HPDE6-E6E7 (cell line): ENCODE measurements around the gene MPI.
A peak's percentile ranks its signal among the peaks of the same experiment; 100 is the strongest.
"Not testable (repeated sequence)": the region's sequence is repeated elsewhere in the genome, so short reads cannot be mapped to it uniquely, and the experiment has no call there.

Experiments used
- DNase-seq: peaks from one replicate; pipeline ENCODE4 v3.0.0; 2011; ENCODE audit warnings: missing footprints; ENCODE audit errors: extremely low spot score

The MPI gene

DNA sequence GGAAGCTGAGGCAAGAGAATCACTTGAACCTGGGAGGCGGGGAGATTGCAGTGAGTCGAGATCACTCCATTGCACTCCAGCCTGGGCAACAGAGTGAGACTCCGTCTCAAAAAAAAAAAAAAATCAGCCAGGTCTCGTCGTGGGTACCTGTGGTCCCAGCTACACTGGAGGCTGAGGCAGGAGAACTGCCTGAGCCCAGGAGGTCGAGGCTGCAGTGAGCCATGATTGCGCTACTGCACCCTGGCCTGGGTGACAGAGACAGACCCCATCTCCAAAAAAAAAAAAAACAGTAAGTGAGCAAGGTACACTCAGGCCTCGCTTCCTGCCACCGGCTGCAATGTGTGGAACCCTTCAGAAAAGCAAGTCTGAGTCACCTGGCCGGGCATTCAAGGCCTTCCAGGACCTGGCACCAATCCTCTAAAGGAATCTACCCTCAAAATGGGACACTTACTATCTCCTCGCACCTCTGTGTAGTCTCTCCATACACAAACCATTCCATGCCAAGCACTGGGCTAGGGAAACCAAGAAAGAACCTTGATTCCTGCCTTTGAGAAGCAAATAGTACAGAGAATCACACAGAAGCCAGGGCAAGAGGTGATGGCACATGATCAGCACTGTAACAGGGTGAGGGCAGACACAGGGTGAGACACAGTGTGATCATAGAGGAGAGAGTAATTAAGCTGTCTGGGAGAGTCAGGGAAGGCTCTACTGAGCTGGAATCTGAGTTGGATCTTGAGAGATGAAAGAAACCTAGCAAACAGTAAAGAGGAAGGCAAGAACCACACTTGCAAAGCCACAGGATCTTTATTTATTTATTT is 26.4 kb upstream of the MPI start:
- DNase-seq, result no peak

GRCh38 chr15:74864296-74864695 is 25.5 kb upstream of the MPI start:
- DNase-seq, result no peak

- no peak for DNase-seq
These were observed 24.5 kb upstream of the MPI start for GRCh38 chr15:74865316-74865715.

GRCh38 chr15:74866090-74866489 is 23.8 kb upstream of the MPI start:
- peak; percentile 94 for DNase-seq

DNA sequence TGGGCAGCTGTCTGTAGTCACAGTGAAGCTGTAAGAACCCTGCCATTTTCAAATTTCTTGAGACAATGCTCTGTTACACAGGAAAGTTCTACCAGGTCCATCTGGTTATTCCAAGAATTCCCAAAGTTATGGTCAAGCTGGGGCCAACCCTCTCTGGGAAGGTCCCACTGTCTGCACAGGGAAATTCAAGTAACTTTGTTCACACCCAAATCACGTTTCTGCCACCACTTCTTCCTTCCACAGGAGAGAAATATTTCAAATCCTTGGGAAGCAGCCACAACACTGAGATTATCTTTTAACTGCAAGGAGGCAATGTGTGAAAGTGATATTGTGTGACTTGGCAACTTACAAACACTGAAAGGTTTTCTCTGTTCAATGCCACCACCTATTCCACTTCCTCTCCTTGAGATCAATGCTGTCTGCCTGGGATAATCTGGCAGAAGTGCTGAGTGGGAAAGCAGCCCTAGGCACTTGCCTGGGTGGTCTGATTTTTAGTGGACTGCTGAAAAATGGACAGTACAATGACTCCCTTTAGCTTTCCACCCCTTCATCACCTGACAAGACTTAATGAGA is 22.3 kb upstream of the MPI start:
- no peak for DNase-seq

GRCh38 chr15:74868059-74868458 is 21.8 kb upstream of the MPI start:
- no peak for DNase-seq

DNA sequence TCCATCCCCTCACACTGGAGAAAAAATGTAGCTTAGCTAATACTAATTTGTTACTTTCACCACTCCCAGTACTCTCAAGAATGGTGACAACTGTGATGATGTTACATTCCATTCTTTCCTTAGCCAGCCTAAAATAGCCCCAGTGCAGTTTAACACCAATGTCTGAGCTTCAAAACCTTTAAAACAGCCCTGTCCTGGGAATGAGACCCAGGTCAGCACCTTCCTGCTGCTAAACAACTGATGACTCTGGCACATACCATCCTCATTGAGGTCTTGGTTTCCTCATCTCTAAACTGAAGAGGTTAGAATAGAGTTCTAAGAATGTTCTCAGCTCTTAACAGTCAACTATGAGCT is 20.5 kb upstream of the MPI start:
- no peak for DNase-seq

DNA sequence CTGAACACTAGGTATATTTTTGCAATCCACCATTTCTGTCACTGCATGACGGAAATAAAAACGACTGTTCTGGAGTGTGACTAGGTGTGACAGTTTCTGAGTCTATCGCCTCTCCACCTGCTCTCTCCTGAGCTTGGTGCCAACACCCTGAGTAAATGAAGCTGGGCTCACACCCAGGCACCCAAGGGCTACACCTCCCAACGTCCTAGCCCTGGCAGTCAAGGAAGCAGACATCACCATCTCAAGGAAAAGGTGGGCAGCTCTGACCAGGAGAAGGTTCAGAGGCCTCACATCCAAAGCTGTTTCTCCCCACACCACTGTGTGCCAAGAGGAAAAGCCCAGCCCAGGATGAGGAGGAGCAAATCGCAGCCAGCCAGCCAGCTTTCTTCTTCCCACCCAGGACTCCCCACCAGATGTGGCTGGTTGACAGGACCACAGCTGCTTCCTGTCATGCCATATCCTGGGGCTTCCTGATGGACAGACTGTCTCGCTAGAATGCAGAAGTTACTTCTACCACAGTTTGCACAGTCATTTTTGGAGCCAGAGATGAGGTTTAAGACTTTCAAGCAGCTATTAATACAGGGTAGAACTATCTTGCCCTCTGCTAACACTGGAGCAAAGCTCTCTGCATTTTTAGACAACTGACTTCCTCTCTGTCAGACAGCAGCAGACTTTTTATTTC is 20.0 kb upstream of the MPI start:
- DNase-seq, result no peak

DNA sequence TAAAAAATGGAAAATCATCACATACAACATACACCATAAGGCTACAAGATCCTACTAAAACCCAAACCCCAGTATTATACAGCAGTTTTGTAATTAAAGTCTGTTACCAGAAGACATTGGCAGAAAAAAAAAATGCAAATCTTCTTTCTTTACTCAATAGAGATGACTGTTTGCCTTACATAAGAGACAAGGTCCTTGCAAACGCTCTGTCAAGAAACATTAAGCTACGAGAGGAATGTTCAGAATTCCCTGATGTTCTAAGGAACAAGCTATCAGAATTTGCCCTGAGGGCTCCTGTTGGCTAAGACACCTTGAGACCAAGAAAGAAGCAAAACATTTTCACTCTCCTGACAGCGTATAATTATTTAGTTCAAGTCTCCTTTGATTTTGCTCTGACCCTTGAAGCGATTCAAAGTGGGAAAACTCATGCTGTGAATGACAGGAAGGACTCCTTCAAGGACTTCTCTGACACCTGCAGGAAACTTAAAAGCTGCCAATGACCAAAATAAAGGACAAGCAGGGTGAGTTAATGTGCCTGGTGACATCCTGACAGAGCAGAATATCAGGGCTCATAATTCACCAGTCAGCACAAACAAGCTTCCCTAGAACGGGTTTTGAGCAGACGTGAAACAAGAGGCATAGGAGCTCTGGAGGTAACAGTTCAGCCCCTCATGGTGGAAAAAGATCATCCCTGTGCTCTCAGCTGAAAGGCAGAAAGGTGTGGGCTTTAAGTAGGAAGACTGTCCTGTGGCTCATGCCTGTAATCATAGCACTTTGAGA is 19.2 kb upstream of the MPI start:
- no peak for DNase-seq

DNA sequence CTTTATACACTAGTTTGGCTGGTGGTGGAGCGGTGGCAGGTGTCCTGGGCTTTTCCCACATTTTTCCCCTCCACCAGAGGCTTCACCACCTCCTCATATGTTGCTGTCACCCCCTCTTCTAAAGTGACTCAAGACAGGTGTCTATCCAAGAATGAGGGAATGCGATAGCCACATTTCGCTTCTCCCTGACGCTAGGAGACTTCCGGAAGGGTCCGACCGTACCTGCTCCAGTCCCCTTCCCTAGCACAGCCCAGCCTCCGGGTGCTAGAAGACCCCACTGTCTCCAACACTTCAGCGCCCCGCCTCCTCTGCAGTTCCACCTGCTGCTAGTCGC is 17.2 kb upstream of the MPI start:
- DNase-seq, result no peak

DNA sequence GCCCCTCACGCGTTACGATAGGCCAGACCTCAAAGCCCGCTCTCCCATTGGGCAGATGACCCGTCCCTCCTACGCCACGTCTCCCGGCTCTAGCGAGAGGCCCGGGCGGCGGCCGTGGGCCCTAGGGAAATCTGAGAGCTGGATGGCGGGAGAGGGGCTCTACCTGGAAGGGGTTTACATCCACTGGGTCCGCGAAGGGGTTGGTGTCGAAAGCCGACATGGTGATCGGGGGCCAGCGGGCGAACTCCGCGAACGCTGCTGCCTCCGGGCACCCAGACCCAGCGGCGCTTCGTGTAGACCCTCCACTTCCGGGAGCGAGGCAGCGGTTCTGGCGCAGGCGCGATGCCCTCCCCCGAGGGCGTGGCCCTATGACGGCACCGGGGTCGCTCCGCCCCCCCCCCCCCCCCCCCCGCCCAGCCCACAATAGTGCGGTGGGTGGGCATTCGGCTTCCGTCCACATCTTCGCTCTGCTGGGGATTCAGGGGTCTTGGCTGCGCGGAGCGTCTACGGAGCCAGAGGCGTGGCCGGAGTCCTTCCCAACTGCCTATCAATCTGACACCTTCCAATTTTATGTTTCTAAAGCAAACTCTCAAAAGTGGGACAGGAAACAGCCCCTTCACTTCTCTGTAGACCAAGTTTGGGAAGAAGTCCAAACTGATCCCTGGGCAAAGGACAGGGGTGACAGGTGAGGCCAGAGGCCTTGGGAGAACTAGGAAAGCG is 16.6 kb upstream of the MPI start, which contains the start of gene SCAMP2:
Gene SCAMP2, minus strand, starts transcription at position 330 of the 720 bp plus-strand sequence. Its CDS starts 110 bp downstream, at position 220.
- DNase-seq, result peak; percentile 95

- DNase-seq, result no peak
These were observed 16.0 kb upstream of the MPI start for GRCh38 chr15:74873756-74874424.

GRCh38 chr15:74878273-74878672 is 11.6 kb upstream of the MPI start:
- DNase-seq, result no peak

GRCh38 chr15:74882528-74882927 is 7.3 kb upstream of the MPI start:
- no peak for DNase-seq

DNA sequence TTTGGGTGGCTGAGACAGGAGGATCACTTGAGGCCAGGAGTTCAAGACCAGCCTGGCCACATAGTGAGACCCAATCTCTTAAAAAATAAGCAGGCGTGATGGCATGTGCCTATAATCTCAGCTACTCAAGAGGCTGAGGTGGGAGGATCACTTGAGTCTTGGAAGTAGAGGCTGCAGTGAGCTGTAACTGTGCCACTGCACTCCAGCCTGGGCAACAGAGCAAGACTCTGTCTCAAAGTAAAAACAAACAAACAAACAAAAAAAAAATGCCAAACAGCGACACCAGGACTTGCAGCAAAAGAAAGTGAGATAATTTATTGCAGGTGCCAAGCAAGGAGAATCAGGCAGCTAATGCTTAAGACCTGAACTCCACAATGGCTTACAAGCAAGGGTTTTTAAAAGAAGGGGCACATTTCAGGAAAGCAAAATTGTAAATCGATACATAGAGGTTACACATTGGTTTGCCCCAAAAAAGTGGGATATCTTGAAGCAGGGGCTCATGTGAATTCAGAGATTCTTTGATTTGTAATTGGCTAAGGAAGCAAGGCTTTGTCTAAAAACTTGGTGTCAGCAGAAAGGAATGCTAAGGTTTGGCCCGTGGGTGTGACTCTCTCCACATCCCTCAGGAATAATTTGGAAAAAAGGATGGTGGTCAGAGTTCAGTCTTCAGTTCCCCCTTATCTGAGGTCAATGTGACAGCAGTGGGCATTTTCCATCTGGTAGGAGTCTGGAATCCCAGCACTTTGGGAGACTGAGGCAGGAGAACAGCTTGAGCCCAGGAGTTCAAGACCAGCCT is 5.2 kb upstream of the MPI start:
- no peak for DNase-seq

GRCh38 chr15:74885461-74885860 is 4.4 kb upstream of the MPI start:
- no peak for DNase-seq

DNA sequence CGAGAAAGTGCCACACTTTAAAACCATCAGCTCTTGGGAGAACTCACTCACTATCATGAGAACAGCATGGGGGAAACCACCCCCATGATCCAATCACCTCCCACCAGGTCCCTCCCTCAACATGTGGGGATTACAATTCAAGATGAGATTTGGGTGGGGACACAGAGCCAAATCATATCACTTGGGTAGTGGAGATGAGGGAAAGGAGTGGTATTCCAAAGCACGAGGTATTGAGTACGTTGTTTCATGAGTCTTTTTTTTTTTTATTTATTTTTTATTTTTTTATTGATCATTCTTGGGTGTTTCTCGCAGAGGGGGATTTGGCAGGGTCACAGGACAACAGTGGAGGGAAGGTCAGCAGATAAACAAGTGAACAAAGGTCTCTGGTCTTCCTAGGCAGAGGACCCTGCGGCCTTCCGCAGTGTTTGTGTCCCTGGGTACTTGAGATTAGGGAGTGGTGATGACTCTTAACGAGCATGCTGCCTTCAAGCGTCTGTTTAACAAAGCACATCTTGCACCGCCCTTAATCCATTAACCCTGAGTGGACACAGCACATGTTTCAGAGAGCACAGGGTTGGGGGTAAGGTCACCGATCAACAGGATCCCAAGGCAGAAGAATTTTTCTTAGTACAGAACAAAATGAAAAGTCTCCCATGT is 2.2 kb upstream of the MPI start:
- not testable (repeated sequence) for DNase-seq

- no peak for DNase-seq
These were observed 1.1 kb upstream of the MPI start for GRCh38 chr15:74888716-74889115.

- no peak for DNase-seq
These were observed 406 bp upstream of the MPI start for GRCh38 chr15:74889390-74889882.

DNA sequence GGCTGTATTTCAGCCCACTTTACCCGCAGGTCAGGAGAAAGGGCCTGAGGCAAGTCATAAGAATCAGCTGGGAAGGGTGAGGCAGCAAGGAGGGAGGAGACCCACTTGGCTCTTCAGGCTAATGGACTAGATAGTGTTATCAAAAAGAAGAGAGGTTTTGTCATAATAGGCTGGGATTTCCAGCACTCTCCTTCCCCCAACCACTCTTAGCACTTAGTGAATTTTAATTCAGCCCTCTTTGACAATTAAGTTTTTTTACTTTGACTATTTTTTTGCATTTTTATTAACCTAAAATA is 771 bp downstream of the MPI start:
- DNase-seq, result no peak
